ENCODE measurements around the gene CHMP6.
A peak's percentile ranks its signal among the peaks of the same experiment; 100 is the strongest.
"Not testable (repeated sequence)": the region's sequence is repeated elsewhere in the genome, so short reads cannot be mapped to it uniquely, and the experiment has no call there.

Gene CHMP6

DNA sequence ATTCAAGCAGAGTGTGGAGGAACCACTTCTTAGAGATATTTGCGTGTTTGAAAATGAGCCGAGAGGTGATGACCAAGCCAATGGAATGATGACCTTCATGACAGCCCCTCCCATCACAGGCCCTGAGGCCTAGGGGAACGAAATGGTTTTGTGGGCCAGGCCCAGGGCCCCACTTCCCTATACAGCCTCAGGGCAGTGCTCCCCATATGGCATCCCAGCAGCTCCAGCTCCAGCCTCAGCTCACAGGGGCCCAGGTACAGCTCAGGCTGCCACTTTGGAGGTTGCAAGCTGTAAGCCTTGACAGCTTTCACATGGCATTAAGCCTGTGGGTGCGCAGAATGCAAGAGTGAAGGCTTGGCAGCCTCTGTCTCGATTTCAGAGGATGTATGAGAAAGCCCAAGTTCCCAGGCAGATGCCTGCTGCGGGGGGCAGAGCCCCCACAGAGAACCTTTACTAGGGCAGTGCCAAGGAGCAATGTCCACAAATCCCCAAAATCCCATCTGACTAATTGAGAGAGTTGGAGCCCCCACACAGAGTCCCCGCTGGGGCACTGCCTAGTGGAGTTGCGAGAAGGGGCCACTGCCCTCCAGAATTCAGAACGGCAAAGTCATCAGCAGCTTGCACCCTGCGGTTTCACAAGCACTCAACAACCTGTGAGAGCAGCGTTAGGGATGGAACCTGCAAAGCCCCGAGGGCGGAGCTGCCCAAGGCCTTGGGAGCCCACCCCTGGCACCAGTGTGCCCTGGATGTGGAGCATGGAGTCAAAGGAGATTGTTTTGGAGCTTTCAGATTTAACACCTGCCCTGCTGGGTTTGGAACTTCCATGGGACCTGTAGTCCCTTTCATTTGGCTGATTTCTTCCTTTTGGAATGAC lies 21.2 kb downstream of the CHMP6 start:
- Histone ChIP-seq H3K36me3 (ENCODE audit: insufficient read depth, low read length) (no peaks in the 10 kb centered on the region), H3K9me3 (replicated peaks; ENCODE audit: low read length) (peaks cover 5% of the 10 kb centered on the region), H3K27me3 (ENCODE audit: control insufficient read depth, insufficient read depth, low read length) (peaks cover 25% of the 10 kb centered on the region), H3K9ac (ENCODE audit: low read depth, low read length) (no peak overlapping the region), H3K4me1 (ENCODE audit: control insufficient read depth, insufficient read depth, low read length) (peaks cover 4% of the 10 kb centered on the region), H3K4me2 (ENCODE audit: low read length) (no peak overlapping the region), H3K4me3 (ENCODE audit: low read length) (no peak overlapping the region)

GRCh38 chr17:81013642-81014041 lies 22.0 kb downstream of the CHMP6 start:
- peaks cover 5% of the 10 kb centered on the region for H3K9me3 ChIP-seq (replicated peaks; ENCODE audit: low read length)
- no peak overlapping the region for H3K4me2 ChIP-seq (ENCODE audit: low read length)
- H3K27me3 ChIP-seq (ENCODE audit: control insufficient read depth, insufficient read depth, low read length) = peaks cover 19% of the 10 kb centered on the region
- no peaks in the 10 kb centered on the region for H3K36me3 ChIP-seq (ENCODE audit: insufficient read depth, low read length)
- H3K9ac ChIP-seq (ENCODE audit: low read depth, low read length) = no peak overlapping the region
- no peak overlapping the region for H3K4me3 ChIP-seq (ENCODE audit: low read length)
- peaks cover 11% of the 10 kb centered on the region for H3K4me1 ChIP-seq (ENCODE audit: control insufficient read depth, insufficient read depth, low read length)

- Histone ChIP-seq H3K4me2 (ENCODE audit: low read length) (no peak overlapping the region), H3K36me3 (ENCODE audit: insufficient read depth, low read length) (no peaks in the 10 kb centered on the region), H3K4me1 (ENCODE audit: control insufficient read depth, insufficient read depth, low read length) (peaks cover 11% of the 10 kb centered on the region), H3K9ac (ENCODE audit: low read depth, low read length) (no peak overlapping the region), H3K9me3 (replicated peaks; ENCODE audit: low read length) (peaks cover 5% of the 10 kb centered on the region), H3K4me3 (ENCODE audit: low read length) (no peak overlapping the region), H3K27me3 (ENCODE audit: control insufficient read depth, insufficient read depth, low read length) (peaks cover 10% of the 10 kb centered on the region)
Observed at GRCh38 chr17:81015136-81015535, 23.5 kb downstream of the CHMP6 start.

GRCh38 chr17:81016575-81016974 lies 24.9 kb downstream of the CHMP6 start:
- Histone ChIP-seq H3K4me3 (ENCODE audit: low read length) (no peak overlapping the region), H3K4me1 (ENCODE audit: control insufficient read depth, insufficient read depth, low read length) (peaks cover 23% of the 10 kb centered on the region), H3K9ac (ENCODE audit: low read depth, low read length) (no peak overlapping the region), H3K36me3 (ENCODE audit: insufficient read depth, low read length) (no peaks in the 10 kb centered on the region), H3K9me3 (replicated peaks; ENCODE audit: low read length) (no peaks in the 10 kb centered on the region), H3K27me3 (ENCODE audit: control insufficient read depth, insufficient read depth, low read length) (peaks cover 4% of the 10 kb centered on the region), H3K4me2 (ENCODE audit: low read length) (no peak overlapping the region)

DNA sequence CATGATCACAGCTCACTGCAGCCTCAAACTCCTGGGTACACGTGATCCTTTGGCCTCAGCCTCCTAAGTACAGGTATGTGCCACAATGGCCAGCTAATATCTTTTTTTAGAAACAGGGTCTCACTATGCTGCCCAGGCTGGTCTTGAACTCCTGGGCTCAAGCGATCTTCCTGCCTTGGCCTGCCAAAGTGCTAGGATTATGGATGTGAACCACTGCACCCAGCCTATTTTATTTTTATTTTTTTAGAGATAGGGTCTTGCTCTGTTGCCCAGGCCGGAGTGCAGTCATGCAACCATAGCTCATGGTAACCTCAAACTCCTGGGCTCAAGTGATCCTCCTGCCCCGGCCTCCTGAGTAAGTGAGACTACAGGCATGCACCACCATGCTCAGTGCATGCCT lies 25.7 kb downstream of the CHMP6 start:
- H3K9me3 ChIP-seq (replicated peaks; ENCODE audit: low read length); H3K9ac ChIP-seq (ENCODE audit: low read depth, low read length); H3K4me2 ChIP-seq (ENCODE audit: low read length); H3K36me3 ChIP-seq (ENCODE audit: insufficient read depth, low read length); H3K4me3 ChIP-seq (ENCODE audit: low read length); H3K27me3 ChIP-seq (ENCODE audit: control insufficient read depth, insufficient read depth, low read length): not testable (repeated sequence)
- peaks cover 23% of the 10 kb centered on the region for H3K4me1 ChIP-seq (ENCODE audit: control insufficient read depth, insufficient read depth, low read length)

DNA sequence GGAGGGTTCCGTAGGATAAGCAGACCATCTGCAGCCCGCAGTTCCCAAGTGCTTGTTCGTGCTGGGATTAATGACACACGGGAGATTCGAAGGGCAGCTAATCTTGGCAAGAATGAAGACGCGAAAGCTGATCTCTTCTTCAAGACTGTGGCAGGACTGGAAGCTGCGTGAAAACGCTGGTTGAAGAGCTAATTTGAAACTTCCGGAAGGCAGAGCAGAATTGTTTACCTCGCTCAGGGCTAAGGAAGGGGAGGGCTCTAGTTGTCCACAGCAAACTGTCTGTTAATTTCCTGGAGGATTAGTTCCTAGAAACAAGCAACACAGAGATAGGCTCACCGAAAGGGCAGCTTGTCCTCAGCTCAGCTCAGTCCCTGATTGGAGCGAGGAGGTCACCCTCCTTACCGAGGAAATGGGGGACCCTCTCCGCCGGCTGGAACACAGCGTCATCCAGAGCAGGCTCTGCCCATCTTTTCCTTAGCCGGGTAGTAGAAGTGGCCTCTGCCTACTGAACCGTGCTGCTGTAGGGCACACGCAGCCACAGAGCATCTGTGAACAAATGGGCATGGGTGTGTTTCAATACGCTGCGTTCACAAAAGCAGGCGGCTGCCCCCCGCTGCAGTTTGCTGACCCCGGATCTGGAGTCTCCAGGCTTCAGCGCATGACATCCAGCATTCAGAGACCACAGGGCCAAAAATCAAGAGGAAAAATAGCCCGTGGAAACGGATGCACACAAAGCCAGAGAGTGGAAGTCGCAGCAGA lies 26.6 kb downstream of the CHMP6 start:
- Histone ChIP-seq H3K4me2 (ENCODE audit: low read length) (peak overlapping the region; percentile 62), H3K27me3 (ENCODE audit: control insufficient read depth, insufficient read depth, low read length) (no peaks in the 10 kb centered on the region), H3K9me3 (replicated peaks; ENCODE audit: low read length) (no peaks in the 10 kb centered on the region), H3K36me3 (ENCODE audit: insufficient read depth, low read length) (no peaks in the 10 kb centered on the region), H3K4me3 (ENCODE audit: low read length) (peak overlapping the region; percentile 38), H3K4me1 (ENCODE audit: control insufficient read depth, insufficient read depth, low read length) (peaks cover 23% of the 10 kb centered on the region), H3K9ac (ENCODE audit: low read depth, low read length) (peak overlapping the region; percentile 52)

DNA sequence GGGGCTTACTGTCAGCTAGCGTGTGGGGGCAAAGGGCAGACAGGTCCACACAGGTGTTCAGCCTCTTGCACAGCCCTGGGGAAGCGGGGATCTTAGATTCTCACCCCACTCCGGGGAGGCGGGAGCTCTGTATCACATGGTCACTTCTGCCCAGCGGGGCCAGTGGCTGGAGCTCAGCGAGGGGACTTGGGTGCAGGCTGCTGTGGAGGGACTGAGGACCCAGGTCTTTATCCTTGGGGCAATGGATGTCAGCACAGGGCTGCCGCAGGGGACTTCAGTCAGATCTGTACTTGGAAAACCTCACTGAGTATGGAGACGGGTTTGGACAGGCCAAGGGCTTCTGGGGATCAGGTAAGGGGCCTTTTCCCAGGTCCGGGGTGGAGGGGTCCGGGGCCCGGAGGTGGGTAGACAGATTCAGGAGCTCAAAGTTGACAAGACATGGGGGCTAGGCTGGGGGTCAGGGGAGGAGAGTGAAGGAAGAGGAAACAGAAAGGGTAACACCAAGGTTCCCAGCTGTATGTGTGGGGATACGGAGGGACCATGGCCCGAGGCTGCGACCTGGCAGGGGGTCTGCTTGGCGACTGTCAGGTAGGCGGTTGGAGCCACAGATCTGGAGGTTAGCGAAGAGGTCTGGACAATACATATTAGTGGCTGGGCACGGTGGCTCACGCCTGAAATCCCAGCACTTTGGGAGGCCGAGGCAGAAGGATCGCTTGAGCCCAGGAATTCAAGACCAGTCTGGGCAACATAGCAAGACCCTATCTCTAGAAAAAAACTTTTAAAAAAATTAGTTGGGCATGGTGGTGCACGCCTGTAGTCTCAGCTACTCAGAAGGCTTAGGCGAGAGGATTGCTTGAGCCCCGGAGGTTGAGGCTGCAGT lies 28.2 kb downstream of the CHMP6 start:
- Histone ChIP-seq H3K27me3 (ENCODE audit: control insufficient read depth, insufficient read depth, low read length) (peaks cover 4% of the 10 kb centered on the region), H3K4me1 (ENCODE audit: control insufficient read depth, insufficient read depth, low read length) (peaks cover 23% of the 10 kb centered on the region), H3K9me3 (replicated peaks; ENCODE audit: low read length) (no peaks in the 10 kb centered on the region), H3K9ac (ENCODE audit: low read depth, low read length) (no peak overlapping the region), H3K4me2 (ENCODE audit: low read length) (no peak overlapping the region), H3K36me3 (ENCODE audit: insufficient read depth, low read length) (no peaks in the 10 kb centered on the region), H3K4me3 (ENCODE audit: low read length) (no peak overlapping the region)

- peak overlapping the region; percentile 49 for H3K9ac ChIP-seq (ENCODE audit: low read depth, low read length)
- peaks cover 10% of the 10 kb centered on the region for H3K27me3 ChIP-seq (ENCODE audit: control insufficient read depth, insufficient read depth, low read length)
- H3K4me3 ChIP-seq (ENCODE audit: low read length) = no peak overlapping the region
- H3K9me3 ChIP-seq (replicated peaks; ENCODE audit: low read length) = no peaks in the 10 kb centered on the region
- no peak overlapping the region for H3K4me2 ChIP-seq (ENCODE audit: low read length)
- H3K36me3 ChIP-seq (ENCODE audit: insufficient read depth, low read length) = no peaks in the 10 kb centered on the region
- H3K4me1 ChIP-seq (ENCODE audit: control insufficient read depth, insufficient read depth, low read length) = peaks cover 24% of the 10 kb centered on the region
Observed at GRCh38 chr17:81020443-81020766, 28.8 kb downstream of the CHMP6 start.

DNA sequence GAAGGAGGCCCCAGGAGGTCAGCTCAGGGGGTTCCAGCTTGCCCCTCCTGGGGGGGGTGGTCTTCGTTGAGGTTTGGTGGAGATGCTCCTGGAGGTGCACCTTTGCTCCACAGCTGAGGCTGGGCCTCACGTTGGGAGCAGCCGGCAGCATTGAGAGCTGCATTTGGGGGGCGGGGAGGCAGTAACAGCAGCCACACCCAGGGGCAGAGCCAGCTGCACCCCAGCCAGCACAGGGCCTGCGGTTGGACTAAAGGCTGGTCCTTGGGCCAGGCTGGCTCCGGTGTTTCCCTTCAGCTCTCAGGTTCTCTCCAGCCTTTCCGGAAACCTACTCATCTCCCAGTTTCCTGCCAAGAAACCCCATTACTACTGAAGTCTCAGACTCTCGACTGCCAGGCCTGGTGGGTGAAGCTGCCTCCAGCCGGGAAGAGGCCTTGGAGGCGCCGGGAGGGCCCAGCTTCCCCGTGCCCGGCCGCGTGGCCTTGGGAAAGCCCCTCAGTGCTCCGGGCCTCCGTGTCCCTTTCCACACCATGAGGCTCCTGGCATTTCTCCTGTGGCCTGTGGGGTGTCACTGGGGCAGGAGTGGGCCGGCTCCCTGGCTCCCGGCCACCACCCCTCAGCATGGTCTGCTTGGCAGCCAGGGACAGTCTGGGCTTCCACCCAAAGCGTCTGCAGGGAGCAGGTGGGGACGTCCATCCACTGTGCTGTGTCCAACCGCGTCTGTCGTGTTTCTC lies 29.3 kb downstream of the CHMP6 start:
- H3K9ac ChIP-seq (ENCODE audit: low read depth, low read length) = peak overlapping the region; percentile 49
- H3K4me1 ChIP-seq (ENCODE audit: control insufficient read depth, insufficient read depth, low read length) = peaks cover 30% of the 10 kb centered on the region
- peak overlapping the region; percentile 53 for H3K4me2 ChIP-seq (ENCODE audit: low read length)
- H3K27me3 ChIP-seq (ENCODE audit: control insufficient read depth, insufficient read depth, low read length) = peaks cover 15% of the 10 kb centered on the region
- no peaks in the 10 kb centered on the region for H3K36me3 ChIP-seq (ENCODE audit: insufficient read depth, low read length)
- H3K9me3 ChIP-seq (replicated peaks; ENCODE audit: low read length) = no peaks in the 10 kb centered on the region
- no peak overlapping the region for H3K4me3 ChIP-seq (ENCODE audit: low read length)

- no peak overlapping the region for H3K4me3 ChIP-seq (ENCODE audit: low read length)
- H3K4me2 ChIP-seq (ENCODE audit: low read length) = peak overlapping the region; percentile 53
- H3K9me3 ChIP-seq (replicated peaks; ENCODE audit: low read length) = no peaks in the 10 kb centered on the region
- H3K27me3 ChIP-seq (ENCODE audit: control insufficient read depth, insufficient read depth, low read length) = peaks cover 23% of the 10 kb centered on the region
- H3K9ac ChIP-seq (ENCODE audit: low read depth, low read length) = peak overlapping the region; percentile 49
- peaks cover 32% of the 10 kb centered on the region for H3K4me1 ChIP-seq (ENCODE audit: control insufficient read depth, insufficient read depth, low read length)
- no peaks in the 10 kb centered on the region for H3K36me3 ChIP-seq (ENCODE audit: insufficient read depth, low read length)
Observed at GRCh38 chr17:81021531-81022343, 30.1 kb downstream of the CHMP6 start.
